Measurements from ENCODE around the gene CREBBP.

Gene CREBBP

GRCh38 chr16:3797904-3798811, 82.4 kb downstream of the CREBBP start:
- no peak for DNase-seq (ENCODE audit: low spot score)

- DNase-seq (ENCODE audit: low spot score) = peak; percentile 48
These were observed 83.0 kb downstream of the CREBBP start for GRCh38 chr16:3797473-3797872.

GRCh38 chr16:3793161-3793576, 87.3 kb downstream of the CREBBP start:
- DNase-seq (ENCODE audit: low spot score) = no peak

DNA sequence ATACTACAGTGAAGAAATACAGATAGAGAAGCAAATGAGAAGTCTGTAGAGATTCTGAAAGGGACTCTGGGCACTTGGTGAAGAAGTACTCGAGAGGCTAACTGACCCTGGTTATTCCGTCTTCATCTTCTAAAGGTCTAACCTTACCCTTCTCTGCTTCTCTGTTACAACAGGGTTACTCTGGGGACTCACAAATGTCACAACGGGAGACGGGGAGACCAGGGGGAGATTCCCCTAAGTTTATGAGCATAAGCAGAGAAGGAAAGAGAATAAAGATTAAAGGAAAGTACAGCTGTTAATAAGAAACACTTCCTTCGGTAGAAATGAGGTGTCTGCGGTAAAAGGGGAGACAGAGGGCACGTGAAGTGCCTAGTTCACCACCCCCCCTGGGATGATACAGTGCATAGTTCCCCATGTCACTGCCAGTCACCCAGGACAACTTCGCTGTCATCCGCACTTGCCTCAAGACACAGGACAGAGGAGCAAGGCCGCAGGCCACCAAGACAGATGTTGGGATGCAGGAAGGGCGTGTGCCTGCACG, 88.0 kb downstream of the CREBBP start:
- DNase-seq (ENCODE audit: low spot score) = no peak

GRCh38 chr16:3791701-3792100, 88.8 kb downstream of the CREBBP start:
- DNase-seq (ENCODE audit: low spot score) = no peak

DNA sequence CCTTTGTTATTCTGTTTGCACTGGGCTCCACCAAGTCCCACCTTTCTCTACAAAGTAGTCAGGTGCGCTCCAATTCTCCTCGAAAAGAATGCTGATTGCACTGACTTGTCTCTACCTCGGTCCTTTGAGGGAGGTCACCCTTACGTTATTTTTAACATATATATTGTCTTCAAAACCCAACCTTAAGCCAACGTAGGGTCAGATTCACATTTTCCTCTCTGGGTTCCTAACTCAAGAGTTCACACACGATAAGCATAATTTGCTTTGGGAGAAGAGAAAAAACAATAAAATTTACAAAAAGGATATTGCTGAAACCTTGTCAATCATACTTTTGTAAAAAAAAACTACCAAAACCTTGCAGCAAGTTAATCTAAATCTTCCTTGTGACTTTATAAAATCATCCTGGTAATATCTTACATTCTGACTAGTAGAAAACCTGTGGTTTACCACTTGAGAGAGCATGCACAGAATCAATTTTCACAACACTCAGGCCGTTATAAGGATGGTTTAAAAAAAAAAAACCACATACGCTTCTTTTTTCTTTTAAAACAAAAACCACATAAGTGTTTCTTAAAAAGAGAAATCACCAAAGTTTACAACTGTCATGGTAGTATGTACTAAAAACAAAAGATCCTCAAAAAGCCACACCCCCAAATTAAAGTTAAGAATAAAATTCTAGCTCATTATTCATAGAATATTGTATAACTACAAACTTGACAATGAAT, 91.0 kb downstream of the CREBBP start:
- peak; percentile 70 for DNase-seq (ENCODE audit: low spot score)

DNA sequence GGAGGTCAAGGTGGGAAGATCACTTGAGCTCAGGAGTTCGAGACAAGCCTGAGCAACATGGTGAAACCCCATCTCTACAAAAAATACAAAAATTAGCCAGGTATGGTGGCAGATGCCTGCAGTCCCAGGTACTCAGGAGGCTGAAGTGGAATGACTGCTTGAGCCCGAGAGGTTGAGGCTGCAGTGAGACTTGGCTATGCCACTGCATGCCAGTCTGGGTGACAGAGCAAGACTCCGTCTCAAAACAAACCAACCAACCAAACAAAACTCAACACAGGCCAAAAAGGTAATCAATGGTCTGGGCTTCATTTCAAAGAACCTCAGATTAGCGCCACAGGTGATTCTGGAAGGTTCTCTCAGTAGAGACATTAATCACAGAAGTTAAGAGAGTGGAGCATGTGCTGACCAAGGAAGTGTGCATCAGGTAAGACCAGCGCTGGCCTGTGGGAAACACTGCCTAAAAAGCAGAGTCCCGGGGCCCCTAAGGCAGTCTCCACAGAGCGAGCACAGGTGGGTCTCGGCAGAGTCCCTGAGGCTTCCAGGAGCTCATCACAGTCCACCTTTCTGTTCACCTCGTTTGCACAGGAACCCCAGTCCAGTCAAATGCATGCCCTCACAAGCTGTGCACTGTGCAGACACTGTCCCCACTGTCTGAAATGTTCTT, 91.7 kb downstream of the CREBBP start:
- no peak for DNase-seq (ENCODE audit: low spot score)

GRCh38 chr16:3787924-3788661, 92.4 kb downstream of the CREBBP start:
- no peak for DNase-seq (ENCODE audit: low spot score)

GRCh38 chr16:3785413-3785812, 95.1 kb downstream of the CREBBP start:
- no peak for DNase-seq (ENCODE audit: low spot score)

DNA sequence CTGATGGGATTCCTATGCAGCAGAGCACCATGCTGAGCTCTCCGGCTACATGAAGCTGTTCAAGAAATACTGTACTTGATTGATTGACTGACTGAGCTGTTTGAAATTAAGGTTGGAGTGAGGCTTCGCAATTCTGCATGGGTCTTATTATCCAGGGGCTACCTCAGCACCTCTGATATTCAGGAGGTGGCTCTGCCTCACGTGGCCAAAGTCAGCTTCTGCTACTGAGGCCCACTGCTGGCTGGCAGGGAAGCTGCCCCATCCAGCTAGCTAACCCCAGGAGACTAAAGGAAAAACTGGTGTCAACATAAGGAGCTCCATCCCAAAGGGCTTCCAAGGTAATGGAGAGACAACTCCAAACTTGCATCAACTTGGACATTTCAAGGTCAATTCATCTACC, 97.0 kb downstream of the CREBBP start:
- DNase-seq (ENCODE audit: low spot score) = no peak

DNA sequence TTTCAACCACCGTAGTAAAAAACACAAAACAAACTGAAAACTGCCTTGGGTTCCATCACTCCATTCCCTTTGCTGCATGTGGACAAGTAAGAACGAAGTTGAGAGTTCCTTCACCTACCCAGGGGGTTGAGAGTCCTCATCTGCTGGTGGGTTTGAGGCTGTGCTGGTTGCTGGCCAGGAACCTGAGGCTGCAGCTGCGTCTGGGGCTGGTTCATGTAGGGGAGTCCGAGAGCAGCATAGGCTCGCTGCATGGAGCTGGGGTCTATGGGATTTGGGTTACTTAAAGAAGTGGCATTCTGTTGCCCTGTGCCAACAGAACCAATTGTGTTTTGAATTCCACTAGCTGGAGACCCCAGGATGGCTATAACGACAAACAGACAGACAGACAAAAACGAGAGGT, 97.9 kb downstream of the CREBBP start:
- DNase-seq (ENCODE audit: low spot score) = no peak

GRCh38 chr16:3781421-3781820, 99.1 kb downstream of the CREBBP start:
- DNase-seq (ENCODE audit: low spot score) = no peak

DNA sequence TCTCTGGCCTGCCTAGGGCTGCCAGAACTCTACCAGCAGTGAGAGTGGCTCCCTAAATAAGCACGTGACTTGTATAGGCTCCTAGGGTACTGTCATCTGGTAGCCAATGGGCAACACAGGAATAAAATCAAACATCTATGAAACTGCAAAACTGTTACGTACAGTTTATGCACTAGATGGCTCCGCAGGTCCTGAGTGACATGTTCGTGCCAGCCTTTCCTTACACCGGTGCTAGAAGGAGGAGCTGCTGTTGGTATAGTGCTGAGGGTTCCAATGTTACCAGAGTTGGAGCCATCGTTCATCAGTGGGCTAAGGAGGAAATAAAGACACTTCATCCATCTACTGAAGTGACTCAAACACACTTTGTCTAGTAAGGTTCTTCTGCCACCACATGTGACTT, 99.9 kb downstream of the CREBBP start:
- peak; percentile 34 for DNase-seq (ENCODE audit: low spot score)

DNA sequence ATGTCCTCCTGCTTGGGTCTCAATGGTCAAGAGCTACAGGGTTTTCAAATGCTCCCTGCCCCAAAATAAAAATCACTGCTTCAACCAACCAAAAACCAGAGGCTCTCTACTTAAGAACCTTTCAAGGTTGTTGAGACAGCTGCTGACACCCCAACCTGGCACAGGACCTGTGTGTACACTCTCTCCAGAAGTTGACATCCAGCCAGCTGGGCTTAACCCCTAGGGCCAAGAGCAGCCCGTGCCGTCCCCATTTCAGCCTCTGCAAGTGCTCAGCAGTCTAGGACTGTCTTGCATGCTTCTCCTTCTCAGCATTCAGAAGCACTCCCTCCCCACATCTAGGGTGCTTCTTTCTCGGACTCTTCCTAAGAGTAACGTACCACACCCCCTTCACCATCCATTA, 104.2 kb downstream of the CREBBP start:
- DNase-seq (ENCODE audit: low spot score) = no peak

GRCh38 chr16:3774819-3775218, 105.7 kb downstream of the CREBBP start:
- no peak for DNase-seq (ENCODE audit: low spot score)

- DNase-seq (ENCODE audit: low spot score) = no peak
These were observed 106.3 kb downstream of the CREBBP start for GRCh38 chr16:3774156-3774767.

DNA sequence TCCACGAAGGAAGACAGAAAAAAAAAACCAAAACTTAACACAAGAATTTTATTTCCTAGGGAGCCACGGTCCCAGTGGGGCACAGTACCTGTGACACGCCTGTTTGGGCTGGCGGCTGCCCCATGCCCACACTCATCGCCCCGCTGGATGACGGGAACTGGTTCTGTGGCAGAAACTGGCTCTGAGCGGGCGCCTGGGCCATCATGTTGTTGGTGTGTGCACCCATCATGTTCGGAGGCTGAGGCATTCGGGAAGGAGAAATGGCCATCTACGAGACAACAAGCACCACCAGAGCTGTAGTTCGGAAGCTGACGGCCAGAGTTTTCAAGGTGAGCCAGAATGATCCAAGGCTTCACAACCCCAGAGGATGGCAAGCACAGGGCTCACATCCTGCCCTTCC, 106.8 kb downstream of the CREBBP start:
- no peak for DNase-seq (ENCODE audit: low spot score)

DNA sequence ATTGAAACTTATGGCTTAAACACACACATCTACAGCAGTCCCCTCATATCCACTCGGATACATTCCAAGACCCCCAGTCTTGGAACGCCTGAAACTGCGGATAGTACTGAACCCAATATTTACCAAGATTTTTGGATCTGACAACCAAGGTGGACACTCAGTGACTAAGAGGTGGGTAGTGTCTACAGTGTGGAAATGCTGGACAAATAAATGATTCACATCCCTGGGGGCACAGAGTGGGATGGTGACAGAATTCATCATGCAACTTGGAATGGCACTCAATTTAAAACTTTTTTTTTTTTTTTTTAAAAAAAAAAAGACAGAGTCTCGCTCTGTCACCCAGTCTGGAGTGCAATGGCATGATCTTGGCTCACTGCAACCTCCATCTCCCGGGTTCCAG, 109.0 kb downstream of the CREBBP start:
- DNase-seq (ENCODE audit: low spot score) = no peak

- no peak for DNase-seq (ENCODE audit: low spot score)
These were observed 110.0 kb downstream of the CREBBP start for GRCh38 chr16:3770530-3770929.

- no peak for DNase-seq (ENCODE audit: low spot score)
These were observed 110.6 kb downstream of the CREBBP start for GRCh38 chr16:3769942-3770341.

- no peak for DNase-seq (ENCODE audit: low spot score)
These were observed 111.5 kb downstream of the CREBBP start for GRCh38 chr16:3769013-3769412.
